ENCODE results near the gene FRYL. TPM values are rescaled to one million over a fixed set of nuclear protein-coding genes. Genes with fewer than 3 reads are reported as not detected.

The FRYL gene
- polyA plus RNA-seq, 3 donors = 10.8 to 15.8 (median 14.4) TPM

- no peak overlapping the region for H2AFZ ChIP-seq (ENCODE audit: insufficient read depth, low read depth, low read length, poor library complexity, severe bottlenecking)
- no peak overlapping the region for H3K9ac ChIP-seq (ENCODE audit: insufficient read depth, low read length, poor library complexity, severe bottlenecking)
- Mint-ChIP-seq H3K4me3 (no peak overlapping the region), H3K4me1 (no peaks in the 10 kb centered on the region), H3K27me3 (ENCODE audit: low read depth in 3 of 3) (no peaks in the 10 kb centered on the region), H3K9me3 (no peaks in the 10 kb centered on the region), H3K27ac (no peak overlapping the region), H3K36me3 (peaks cover 6 to 12% of the 10 kb centered on the region in 2 donors)
- WGBS (ENCODE audit: insufficient coverage) = 83% methylated on average over 3 of the region's 8 CpGs
- H3K27me3 ChIP-seq (ENCODE audit: control insufficient read depth in 2 of 2, insufficient read depth in 2 of 2, low read length in 2 of 2) = no peaks in the 10 kb centered on the region
- no peak overlapping the region for H3K4me3 ChIP-seq (replicated peaks in 1 of 3; ENCODE audit: low read depth in 2 of 3, low read length in 3 of 3)
- peaks cover 0 to 22% of the 10 kb centered on the region in 2 donors for H3K36me3 ChIP-seq (replicated peaks in 1 of 2; ENCODE audit: control insufficient read depth in 1 of 2, insufficient read depth in 2 of 2, low read length in 2 of 2)
- no peak for DNase-seq
- no peaks in the 10 kb centered on the region for H3K9me3 ChIP-seq (replicated peaks in 1 of 2; ENCODE audit: control insufficient read depth in 1 of 2, insufficient read depth in 1 of 2, low read length in 2 of 2)
- no peaks in the 10 kb centered on the region for H3K4me1 ChIP-seq (ENCODE audit: control insufficient read depth in 1 of 2, insufficient read depth in 2 of 2, low read length in 2 of 2)
- peaks cover 15% of the 10 kb centered on the region for H3K79me2 ChIP-seq (ENCODE audit: insufficient read depth, low read length)
- TF ChIP-seq, protein P1, sequence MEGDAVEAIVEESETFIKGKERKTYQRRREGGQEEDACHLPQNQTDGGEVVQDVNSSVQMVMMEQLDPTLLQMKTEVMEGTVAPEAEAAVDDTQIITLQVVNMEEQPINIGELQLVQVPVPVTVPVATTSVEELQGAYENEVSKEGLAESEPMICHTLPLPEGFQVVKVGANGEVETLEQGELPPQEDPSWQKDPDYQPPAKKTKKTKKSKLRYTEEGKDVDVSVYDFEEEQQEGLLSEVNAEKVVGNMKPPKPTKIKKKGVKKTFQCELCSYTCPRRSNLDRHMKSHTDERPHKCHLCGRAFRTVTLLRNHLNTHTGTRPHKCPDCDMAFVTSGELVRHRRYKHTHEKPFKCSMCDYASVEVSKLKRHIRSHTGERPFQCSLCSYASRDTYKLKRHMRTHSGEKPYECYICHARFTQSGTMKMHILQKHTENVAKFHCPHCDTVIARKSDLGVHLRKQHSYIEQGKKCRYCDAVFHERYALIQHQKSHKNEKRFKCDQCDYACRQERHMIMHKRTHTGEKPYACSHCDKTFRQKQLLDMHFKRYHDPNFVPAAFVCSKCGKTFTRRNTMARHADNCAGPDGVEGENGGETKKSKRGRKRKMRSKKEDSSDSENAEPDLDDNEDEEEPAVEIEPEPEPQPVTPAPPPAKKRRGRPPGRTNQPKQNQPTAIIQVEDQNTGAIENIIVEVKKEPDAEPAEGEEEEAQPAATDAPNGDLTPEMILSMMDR (IDR thresholded peaks at IDR 0.05) = no peak
- intact Hi-C loops (cut with micrococcal nuclease) = no loop called here
- H3K4me2 ChIP-seq (replicated peaks; ENCODE audit: extremely low read depth, low read length, poor library complexity, severe bottlenecking) = no peak overlapping the region
- H3K27ac ChIP-seq (ENCODE audit: low read depth in 1 of 2, low read length in 2 of 2) = no peak overlapping the region
- H4K20me1 ChIP-seq (ENCODE audit: insufficient read depth, low read length) = peaks cover 60% of the 10 kb centered on the region
These were observed 126.7 kb downstream of the FRYL start for GRCh38 chr4:48653217-48654014.

DNA sequence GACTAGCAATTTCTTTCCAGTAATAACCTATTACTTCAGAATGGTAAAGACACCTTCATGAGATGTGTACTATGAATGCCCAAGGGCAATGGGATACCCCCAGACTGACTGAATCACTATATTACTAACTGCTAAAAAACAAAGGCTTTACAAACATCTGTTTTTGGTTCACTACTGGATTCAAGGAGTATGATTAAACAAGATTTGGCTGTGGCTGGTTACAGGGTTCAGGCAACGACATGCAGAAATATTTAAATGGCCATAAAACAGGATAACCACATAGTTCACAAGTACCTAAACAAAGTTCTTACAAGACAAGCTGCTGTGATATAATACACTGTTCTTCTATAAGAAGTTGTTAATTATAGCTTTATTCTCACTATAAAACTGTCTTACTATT lies 128.2 kb downstream of the FRYL start:
- peaks cover 4 to 19% of the 10 kb centered on the region in 2 donors for H3K36me3 Mint-ChIP-seq
- no peaks in the 10 kb centered on the region for H3K9me3 Mint-ChIP-seq
- TF ChIP-seq, protein P1 (IDR thresholded peaks at IDR 0.05) = no peak
- H3K27me3 ChIP-seq (ENCODE audit: control insufficient read depth in 2 of 2, insufficient read depth in 2 of 2, low read length in 2 of 2) = no peaks in the 10 kb centered on the region
- WGBS (ENCODE audit: insufficient coverage) = no CpG with 5 or more reads among the region's 1 CpG
- DNase-seq = no peak
- H3K36me3 ChIP-seq (replicated peaks in 1 of 2; ENCODE audit: control insufficient read depth in 1 of 2, insufficient read depth in 2 of 2, low read length in 2 of 2) = peaks cover 0 to 22% of the 10 kb centered on the region in 2 donors
- intact Hi-C loops (cut with micrococcal nuclease) = no loop called here
- peaks cover 59% of the 10 kb centered on the region for H4K20me1 ChIP-seq (ENCODE audit: insufficient read depth, low read length)
- no peak overlapping the region for H3K4me2 ChIP-seq (replicated peaks; ENCODE audit: extremely low read depth, low read length, poor library complexity, severe bottlenecking)
- no peak overlapping the region for H3K4me3 ChIP-seq (replicated peaks in 1 of 3; ENCODE audit: low read depth in 2 of 3, low read length in 3 of 3)
- no peak overlapping the region for H3K27ac ChIP-seq (ENCODE audit: low read depth in 1 of 2, low read length in 2 of 2)
- H3K79me2 ChIP-seq (ENCODE audit: insufficient read depth, low read length) = peaks cover 17% of the 10 kb centered on the region
- no peak overlapping the region for H3K9ac ChIP-seq (ENCODE audit: insufficient read depth, low read length, poor library complexity, severe bottlenecking)
- no peak overlapping the region for H3K4me3 Mint-ChIP-seq
- H3K4me1 ChIP-seq (ENCODE audit: control insufficient read depth in 1 of 2, insufficient read depth in 2 of 2, low read length in 2 of 2) = no peaks in the 10 kb centered on the region
- H3K27ac Mint-ChIP-seq = no peak overlapping the region
- H3K9me3 ChIP-seq (replicated peaks in 1 of 2; ENCODE audit: control insufficient read depth in 1 of 2, insufficient read depth in 1 of 2, low read length in 2 of 2) = no peaks in the 10 kb centered on the region
- H3K27me3 Mint-ChIP-seq (ENCODE audit: low read depth in 3 of 3) = peaks cover 0 to 2% (median 0%) of the 10 kb centered on the region in 3 donors
- H3K4me1 Mint-ChIP-seq = no peaks in the 10 kb centered on the region
- no peak overlapping the region for H2AFZ ChIP-seq (ENCODE audit: insufficient read depth, low read depth, low read length, poor library complexity, severe bottlenecking)

Data from CD14-positive monocyte (primary cell).